Activated naive CD8-positive, alpha-beta T cell (primary cell): Measurements from ENCODE around the gene RSAD1.
"Not testable (repeated sequence)": the region's sequence is repeated elsewhere in the genome, so short reads cannot be mapped to it uniquely, and the experiment has no call there.

Experiments
- H3K27ac Mint-ChIP-seq: one replicate; pipeline ENCODE4 v1.8.0; 2021; ENCODE audit warnings: mixed read lengths
- H3K27me3 Mint-ChIP-seq: one replicate; pipeline ENCODE4 v1.8.0; 2021; ENCODE audit warnings: mixed read lengths
- H3K36me3 Mint-ChIP-seq: one replicate; pipeline ENCODE4 v1.8.0; 2021; ENCODE audit warnings: mixed read lengths
- H3K4me1 Mint-ChIP-seq: one replicate; pipeline ENCODE4 v1.8.0; 2021; ENCODE audit warnings: low read depth, mixed read lengths
- H3K4me3 Mint-ChIP-seq: one replicate; pipeline ENCODE4 v1.8.0; 2021; ENCODE audit warnings: mild to moderate bottlenecking, mixed read lengths
- H3K9me3 Mint-ChIP-seq: one replicate; pipeline ENCODE4 v1.8.0; 2021; ENCODE audit warnings: low read depth, mixed read lengths

The RSAD1 gene

DNA sequence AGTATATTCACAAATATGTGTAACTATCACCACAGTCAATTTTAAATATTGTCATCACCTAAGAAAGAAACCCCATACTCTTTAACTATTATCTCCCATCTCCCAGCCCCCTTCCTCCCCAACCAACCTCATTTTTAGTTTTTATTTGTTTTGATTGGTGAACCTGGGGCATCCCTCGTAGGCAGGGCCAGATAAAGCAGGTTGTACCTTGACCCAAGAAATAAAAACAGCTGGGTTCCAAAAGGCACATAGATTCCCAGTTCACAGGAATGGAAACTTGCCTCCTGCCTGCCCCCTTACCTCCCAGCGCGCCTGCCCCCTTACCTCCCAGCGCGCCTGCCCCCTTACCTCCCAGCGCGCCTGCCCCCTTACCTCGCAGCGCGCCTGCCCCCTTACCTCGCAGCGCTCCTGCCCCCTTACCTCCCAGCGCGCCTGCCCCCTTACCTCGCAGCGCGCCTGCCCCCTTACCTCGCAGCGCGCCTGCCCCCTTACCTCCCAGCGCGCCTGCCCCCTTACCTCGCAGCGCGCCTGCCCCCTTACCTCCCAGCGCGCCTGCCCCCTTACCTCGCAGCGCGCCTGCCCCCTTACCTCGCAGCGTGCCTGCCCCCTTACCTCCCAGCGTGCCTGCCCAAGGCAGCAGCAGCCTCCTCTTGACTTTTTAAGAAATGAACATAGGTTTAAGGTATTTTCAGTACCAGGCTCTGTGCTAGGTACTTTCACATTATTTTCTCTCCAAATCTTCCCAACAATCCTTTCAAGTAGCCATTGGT is 2.7 kb upstream of the RSAD1 start:
- H3K9me3 Mint-ChIP-seq, H3K36me3 Mint-ChIP-seq, H3K27me3 Mint-ChIP-seq: not testable (repeated sequence)
- peak overlapping the region; percentile 28 for H3K27ac Mint-ChIP-seq
- H3K4me1 Mint-ChIP-seq = peaks cover 25% of the 10 kb centered on the region
- H3K4me3 Mint-ChIP-seq = peak overlapping the region; percentile 31

DNA sequence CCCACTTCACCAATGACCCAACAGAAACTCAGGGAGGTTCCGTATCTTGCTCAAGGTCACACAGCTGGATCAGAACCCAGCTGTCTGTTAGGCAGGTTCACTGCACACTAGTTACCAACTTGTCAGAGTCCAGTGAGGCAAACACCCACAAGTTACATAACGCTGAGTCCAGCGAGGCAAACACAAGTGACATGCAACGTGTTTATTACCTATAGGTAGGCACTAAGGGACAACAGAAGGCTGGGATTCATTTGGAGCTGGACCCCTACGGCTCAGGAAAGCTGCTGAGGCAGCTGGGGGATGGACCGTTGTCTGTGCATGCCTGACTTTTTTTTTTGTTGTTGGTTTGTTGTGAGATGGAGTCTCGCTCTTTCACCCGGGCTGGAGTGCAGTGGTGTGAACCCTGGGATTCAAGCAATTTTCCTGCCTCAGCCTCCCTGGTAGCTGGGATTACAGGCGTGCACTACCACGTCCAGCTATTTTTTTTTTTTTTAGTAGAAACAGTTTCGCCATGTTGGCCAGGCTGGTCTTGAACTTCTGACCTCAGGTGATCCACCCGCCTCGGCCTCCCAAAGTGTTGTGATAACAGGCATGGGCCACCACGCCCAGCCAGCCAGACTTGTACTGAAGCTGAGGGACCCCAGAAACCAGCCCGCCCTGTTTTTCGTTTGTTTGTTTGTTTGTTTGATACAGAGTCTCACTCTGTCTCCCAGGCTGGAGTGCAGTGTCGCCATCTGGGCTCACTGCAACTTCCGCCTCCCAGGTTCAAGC is 1.9 kb upstream of the RSAD1 start:
- H3K27ac Mint-ChIP-seq = peak overlapping the region; percentile 28
- peaks cover 22% of the 10 kb centered on the region for H3K4me1 Mint-ChIP-seq
- peak overlapping the region; percentile 31 for H3K4me3 Mint-ChIP-seq
- no peaks in the 10 kb centered on the region for H3K36me3 Mint-ChIP-seq
- H3K9me3 Mint-ChIP-seq = no peaks in the 10 kb centered on the region
- H3K27me3 Mint-ChIP-seq = no peaks in the 10 kb centered on the region

DNA sequence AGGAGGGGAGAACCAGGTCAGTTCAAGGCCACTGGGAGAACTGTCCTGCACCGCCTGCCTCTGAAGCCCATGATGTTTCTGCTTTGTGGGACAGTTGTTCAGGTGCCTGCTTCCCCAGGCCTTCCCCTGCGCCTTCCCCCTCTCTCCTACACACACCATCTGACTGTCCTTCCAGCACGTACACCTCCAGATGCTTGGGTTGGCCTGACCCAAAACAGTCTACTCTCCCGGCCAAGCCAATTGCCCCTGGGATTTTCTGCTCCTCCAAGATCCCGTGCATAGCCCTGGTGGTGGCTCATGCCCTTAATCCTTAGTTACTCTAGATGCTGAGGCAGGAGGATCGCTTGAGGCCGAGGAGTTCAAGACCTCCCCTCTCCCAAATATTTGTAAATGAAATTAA is 684 bp upstream of the RSAD1 start:
- Mint-ChIP-seq H3K36me3 (peaks cover 2% of the 10 kb centered on the region), H3K27ac (peak overlapping the region; percentile 97), H3K9me3 (no peaks in the 10 kb centered on the region), H3K27me3 (no peaks in the 10 kb centered on the region), H3K4me1 (peaks cover 24% of the 10 kb centered on the region), H3K4me3 (peak overlapping the region; percentile 83)

DNA sequence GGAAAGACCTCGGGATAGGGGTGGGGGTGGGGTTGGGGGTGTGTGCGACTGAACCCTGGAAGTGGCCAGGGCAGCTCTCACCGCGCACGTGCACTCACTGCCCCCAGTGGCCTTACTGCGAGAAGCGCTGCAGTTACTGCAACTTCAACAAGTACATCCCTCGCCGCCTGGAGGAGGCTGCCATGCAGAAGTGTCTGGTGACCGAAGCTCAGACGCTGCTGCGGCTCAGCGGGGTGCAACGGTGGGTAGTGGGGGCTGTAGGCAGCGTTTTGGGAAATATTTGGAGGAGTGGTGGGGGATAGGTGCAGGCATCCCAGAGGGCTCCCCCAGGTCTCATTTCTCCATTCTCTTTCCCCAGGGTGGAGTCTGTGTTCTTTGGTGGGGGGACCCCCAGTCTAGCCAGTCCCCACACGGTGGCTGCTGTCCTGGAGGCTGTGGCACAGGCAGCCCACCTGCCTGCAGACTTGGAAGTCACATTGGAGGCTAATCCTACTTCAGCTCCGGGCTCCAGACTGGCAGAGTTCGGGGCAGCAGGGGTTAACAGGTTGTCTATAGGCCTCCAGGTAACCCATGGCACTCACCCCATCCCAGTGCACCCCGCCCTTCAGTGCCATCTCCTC is 972 bp downstream of the RSAD1 start:
- H3K27me3 Mint-ChIP-seq = no peaks in the 10 kb centered on the region
- H3K4me1 Mint-ChIP-seq = peaks cover 24% of the 10 kb centered on the region
- peaks cover 2% of the 10 kb centered on the region for H3K36me3 Mint-ChIP-seq
- H3K27ac Mint-ChIP-seq = peak overlapping the region; percentile 87
- peak overlapping the region; percentile 96 for H3K4me3 Mint-ChIP-seq
- no peaks in the 10 kb centered on the region for H3K9me3 Mint-ChIP-seq

DNA sequence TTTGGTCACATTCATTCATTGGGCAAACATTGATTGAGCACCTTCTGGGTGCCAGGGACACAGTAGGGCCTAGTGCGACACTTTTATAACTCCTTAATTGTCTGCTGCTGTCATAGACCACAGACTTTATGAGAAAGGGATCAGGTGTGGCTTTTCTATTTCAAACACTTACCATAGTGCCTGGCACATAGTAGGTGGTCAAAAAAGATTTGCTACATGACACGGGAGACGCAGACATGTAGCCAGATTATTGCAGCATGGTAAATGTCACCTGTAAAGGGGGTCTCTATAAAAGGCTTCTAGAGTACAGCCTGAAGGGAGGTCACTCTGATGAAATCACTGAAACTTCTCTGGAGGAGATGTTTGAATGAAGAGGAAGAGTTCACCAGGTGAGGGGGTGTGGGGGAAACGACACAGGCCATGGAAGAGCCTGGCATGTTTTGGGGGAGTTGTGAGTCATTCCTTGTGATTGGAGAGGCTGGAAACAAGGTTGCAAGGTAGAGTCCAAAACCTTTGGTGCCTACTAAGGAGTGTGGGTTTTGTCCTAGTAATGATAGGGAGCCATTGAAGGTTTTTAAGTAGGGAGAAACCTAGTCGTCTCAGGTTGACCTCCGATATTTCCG is 1.6 kb downstream of the RSAD1 start:
- Mint-ChIP-seq H3K9me3 (no peaks in the 10 kb centered on the region), H3K4me1 (peaks cover 24% of the 10 kb centered on the region), H3K27ac (peak overlapping the region; percentile 16), H3K4me3 (peak overlapping the region; percentile 96), H3K36me3 (peaks cover 2% of the 10 kb centered on the region), H3K27me3 (no peaks in the 10 kb centered on the region)

DNA sequence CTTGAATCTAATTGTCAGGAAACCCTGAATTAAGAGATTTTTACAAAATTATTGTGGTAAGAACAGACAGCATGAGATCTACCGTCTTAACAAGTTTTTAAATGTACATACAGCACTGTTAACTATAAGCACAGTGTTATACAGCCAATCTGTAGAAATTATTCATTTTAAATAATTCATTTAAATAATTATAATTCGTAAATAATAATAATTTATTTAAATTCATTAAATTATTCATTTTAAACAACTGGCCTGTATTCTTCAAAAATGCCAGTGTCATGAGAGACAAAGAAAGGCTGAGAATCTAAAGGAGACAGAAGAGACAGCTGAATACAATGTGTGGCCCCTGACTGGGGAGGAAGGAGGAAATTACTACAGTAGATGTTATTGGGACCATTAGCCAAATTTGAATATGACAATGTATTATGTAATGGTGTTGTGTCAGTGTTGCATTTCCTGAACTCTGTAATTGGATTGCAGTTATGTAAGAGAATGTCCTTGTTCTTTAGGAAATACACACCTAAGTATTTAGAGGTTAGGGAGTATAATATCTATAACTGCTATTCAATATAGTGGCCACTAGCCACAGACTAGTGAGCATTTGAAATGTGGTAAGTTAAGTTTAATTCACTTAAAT is 2.3 kb downstream of the RSAD1 start:
- Mint-ChIP-seq H3K4me1 (peaks cover 24% of the 10 kb centered on the region), H3K4me3 (peak overlapping the region; percentile 96), H3K36me3 (peaks cover 2% of the 10 kb centered on the region), H3K27me3 (no peaks in the 10 kb centered on the region), H3K9me3 (no peaks in the 10 kb centered on the region), H3K27ac (no peak overlapping the region)

DNA sequence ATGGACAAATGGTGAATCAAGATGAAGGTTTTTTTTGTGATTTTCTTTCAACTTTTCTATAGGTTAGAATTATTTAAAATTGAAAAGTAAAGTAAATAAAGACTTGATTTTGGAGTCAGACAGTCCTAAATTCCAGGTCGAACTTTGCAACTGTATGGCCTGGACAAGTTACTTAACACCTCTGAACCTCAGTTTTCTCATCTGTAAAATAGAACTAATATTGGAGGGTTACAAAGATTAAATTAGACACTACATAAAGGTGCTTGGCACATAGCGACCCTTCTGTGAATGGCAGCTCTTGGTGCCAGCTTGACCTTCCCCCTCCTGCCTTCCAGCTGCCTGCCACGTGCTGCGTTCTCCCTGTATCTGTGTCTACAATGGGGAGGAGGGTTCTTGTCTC is 3.0 kb downstream of the RSAD1 start:
- peaks cover 24% of the 10 kb centered on the region for H3K4me1 Mint-ChIP-seq
- H3K4me3 Mint-ChIP-seq = no peak overlapping the region
- no peak overlapping the region for H3K27ac Mint-ChIP-seq
- no peaks in the 10 kb centered on the region for H3K9me3 Mint-ChIP-seq
- peaks cover 2% of the 10 kb centered on the region for H3K36me3 Mint-ChIP-seq
- no peaks in the 10 kb centered on the region for H3K27me3 Mint-ChIP-seq

DNA sequence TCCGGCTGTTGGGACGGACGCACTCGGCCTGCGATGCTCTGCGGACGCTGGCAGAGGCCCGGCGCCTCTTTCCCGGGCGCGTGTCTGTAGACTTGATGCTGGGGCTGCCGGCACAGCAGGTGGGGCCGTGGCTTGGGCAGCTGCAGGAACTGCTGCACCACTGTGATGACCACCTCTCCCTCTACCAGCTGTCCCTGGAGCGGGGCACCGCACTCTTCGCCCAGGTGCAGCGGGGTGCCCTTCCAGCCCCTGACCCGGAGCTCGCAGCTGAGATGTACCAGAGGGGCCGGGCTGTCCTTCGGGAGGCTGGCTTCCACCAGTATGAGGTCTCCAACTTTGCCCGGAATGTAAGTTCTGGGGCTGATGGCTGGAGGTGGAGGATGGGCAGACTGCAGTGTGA is 3.5 kb downstream of the RSAD1 start:
- Mint-ChIP-seq H3K4me1 (peaks cover 24% of the 10 kb centered on the region), H3K27ac (no peak overlapping the region), H3K4me3 (no peak overlapping the region), H3K27me3 (no peaks in the 10 kb centered on the region), H3K9me3 (no peaks in the 10 kb centered on the region), H3K36me3 (peaks cover 2% of the 10 kb centered on the region)

DNA sequence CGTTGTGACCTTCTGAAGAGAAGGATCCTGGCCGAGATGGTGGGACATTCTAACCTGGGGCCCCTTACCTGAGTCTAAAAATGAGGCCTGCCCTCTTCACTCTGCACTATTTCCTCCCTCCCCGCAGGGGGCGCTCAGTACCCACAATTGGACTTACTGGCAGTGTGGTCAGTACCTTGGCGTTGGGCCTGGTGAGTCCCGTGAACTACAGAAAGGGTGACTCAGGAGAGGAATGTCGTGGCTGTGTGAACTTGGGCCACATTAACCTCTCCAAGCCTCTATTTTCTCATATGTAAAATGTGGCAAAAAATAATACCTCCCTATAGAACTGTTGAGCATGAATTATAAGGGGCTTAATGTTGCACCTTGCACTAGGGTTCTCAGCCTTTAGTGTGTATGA is 3.9 kb downstream of the RSAD1 start:
- Mint-ChIP-seq H3K4me3 (no peak overlapping the region), H3K27ac (no peak overlapping the region), H3K9me3 (no peaks in the 10 kb centered on the region), H3K36me3 (peaks cover 2% of the 10 kb centered on the region), H3K27me3 (no peaks in the 10 kb centered on the region), H3K4me1 (peaks cover 27% of the 10 kb centered on the region)

DNA sequence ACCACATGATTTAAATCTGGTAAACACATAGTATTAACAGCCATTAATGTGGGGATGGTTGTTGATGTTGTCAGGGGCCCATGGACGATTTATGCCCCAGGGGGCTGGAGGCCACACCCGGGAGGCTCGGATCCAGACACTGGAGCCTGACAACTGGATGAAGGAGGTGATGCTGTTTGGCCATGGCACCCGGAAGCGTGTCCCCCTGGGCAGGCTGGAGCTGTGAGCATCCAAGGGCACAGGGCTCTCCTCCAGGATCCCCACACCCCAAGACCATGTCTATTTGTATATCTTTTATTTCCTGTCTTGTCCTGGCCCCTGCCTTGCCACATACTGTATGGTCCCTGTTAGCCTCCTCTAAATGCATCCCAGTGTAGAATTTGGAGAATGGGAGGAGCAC is 4.6 kb downstream of the RSAD1 start:
- Mint-ChIP-seq H3K4me1 (peaks cover 23% of the 10 kb centered on the region), H3K9me3 (no peaks in the 10 kb centered on the region), H3K4me3 (no peak overlapping the region), H3K27me3 (no peaks in the 10 kb centered on the region), H3K36me3 (peaks cover 2% of the 10 kb centered on the region), H3K27ac (no peak overlapping the region)

DNA sequence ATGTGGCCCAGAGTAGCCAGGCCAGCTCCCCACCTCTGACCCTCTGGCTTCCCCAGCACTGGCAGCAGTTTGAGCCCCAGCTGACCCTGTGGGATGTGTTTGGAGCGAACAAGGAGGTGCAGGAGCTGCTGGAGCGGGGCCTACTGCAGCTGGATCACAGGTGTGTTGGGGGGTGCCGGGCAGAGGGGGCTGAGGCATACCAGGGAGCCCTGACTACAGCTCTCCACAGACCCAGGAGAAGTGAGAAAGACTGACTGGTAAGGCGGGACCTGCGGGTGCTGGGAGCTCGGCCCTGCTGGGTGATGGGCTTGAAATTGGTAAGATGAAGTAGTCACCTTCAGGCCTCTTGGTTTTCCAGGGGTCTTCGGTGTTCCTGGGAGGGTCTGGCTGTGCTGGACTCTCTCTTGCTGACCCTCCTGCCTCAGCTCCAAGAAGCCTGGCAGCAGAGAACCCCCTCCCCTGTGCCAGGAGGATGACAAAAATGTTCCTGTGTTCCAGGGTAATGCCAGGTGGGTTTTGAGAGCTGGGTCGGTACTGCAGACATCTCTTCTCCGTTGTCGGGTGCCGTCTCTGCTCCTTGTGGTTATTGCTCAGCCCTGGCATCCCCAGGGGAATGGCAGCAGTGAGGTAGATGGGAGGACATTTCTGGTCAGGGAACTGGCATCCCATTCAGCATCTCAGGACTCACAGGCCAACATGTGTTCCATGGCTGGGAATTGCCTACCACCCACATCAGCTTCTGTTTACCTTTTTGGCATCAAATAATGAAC is 5.9 kb downstream of the RSAD1 start:
- Mint-ChIP-seq H3K27me3 (no peaks in the 10 kb centered on the region), H3K9me3 (no peaks in the 10 kb centered on the region), H3K4me1 (peaks cover 18% of the 10 kb centered on the region), H3K27ac (no peak overlapping the region), H3K36me3 (peaks cover 2% of the 10 kb centered on the region), H3K4me3 (no peak overlapping the region)

DNA sequence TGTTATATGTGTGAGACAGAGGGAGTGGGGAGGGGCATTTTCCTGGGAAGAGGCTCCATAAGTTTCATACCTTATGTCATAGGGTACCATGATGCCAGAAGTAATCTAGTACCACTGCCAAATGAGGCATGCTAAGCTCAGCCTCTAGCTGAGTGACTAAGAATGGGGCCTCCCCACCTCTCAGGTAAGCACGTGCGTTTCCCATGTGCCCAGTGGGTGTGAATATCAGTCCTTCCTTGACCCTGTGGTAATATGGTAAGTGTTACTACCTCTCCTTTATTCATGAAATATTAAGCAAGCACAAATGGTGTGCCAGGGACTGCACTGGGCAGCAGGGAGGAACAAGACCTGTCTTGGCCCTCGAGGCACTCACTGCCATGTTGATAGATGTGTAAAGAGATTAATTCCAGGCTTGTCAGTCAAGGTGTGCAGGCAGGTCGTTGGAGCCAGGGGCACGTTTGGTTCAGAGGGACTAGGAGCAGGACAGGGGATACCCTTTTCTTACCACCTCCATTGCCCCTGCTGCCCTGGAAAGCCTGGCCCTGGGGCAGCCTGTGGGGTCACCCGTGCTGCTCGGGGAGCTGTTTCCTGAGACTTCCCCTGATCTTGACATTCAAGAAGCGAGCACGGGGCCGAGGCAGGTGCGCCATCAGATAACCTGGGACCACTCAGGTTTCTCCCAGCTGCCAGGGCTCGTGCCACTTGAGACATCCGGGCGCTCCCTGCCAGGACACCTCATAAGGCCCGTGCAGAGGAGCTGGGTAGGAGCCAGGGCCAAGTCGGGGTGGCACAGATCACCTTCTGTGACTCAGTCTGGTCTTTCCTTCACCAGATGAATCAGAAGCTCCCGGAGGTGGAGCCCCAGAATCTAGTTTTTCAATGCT is 8.8 kb downstream of the RSAD1 start:
- H3K27ac Mint-ChIP-seq = no peak overlapping the region
- peaks cover 4% of the 10 kb centered on the region for H3K36me3 Mint-ChIP-seq
- no peaks in the 10 kb centered on the region for H3K9me3 Mint-ChIP-seq
- H3K27me3 Mint-ChIP-seq = no peaks in the 10 kb centered on the region
- no peak overlapping the region for H3K4me3 Mint-ChIP-seq
- peaks cover 6% of the 10 kb centered on the region for H3K4me1 Mint-ChIP-seq

DNA sequence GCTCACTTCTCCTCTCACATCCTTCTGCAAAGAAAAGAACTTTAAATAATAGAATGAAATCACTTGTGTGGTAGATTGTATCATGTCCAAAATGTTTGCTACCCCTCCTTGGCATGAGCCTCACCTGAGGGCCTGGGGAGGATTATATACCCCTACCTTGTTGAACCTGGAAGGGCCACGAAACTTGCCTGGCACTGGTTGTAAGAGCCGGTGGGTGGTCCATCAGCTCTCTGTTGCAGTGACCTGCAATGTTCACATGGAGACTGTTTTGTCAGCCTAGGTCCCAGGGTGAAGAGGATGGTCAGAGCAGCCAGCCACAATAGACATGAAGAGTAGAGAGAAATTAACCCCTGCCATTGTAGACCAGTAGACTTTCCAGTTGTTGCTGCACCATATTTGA is 10.2 kb downstream of the RSAD1 start:
- Mint-ChIP-seq H3K4me3 (no peak overlapping the region), H3K9me3 (no peaks in the 10 kb centered on the region), H3K36me3 (peaks cover 2% of the 10 kb centered on the region), H3K4me1 (peaks cover 2% of the 10 kb centered on the region), H3K27ac (no peak overlapping the region), H3K27me3 (no peaks in the 10 kb centered on the region)
